Lower leg skin (tissue), 3 donors: ENCODE data around the gene HEATR9.

Experiments
- CTCF ChIP-seq, 3 donors: fragments of 450-650 bp; IDR thresholded peaks; one replicate each; pipeline ENCODE4 v1.5.1; 2016; ENCODE audit warnings: antibody characterized with exemption in 3 of 3, mild to moderate bottlenecking in 3 of 3, moderate library complexity in 2 of 3
- POLR2A ChIP-seq, 2 donors: fragments of 450-650 bp; IDR thresholded peaks; one replicate each; pipeline ENCODE4 v1.6.1; 2016 to 2017; ENCODE audit warnings: antibody characterized with exemption in 2 of 2, mild to moderate bottlenecking in 1 of 2, moderate library complexity in 1 of 2

- no peak for TF ChIP-seq CTCF (IDR thresholded peaks at IDR 0.05)
- TF ChIP-seq POLR2A (IDR thresholded peaks at IDR 0.05): no peak
Observed at GRCh38 chr17:35868737-35869136, at the start of gene HEATR9.
